Karpas-422 (cell line): Measurements from ENCODE around the gene PRDM16. TPM values are rescaled to one million over a fixed set of nuclear protein-coding genes. Genes with fewer than 3 reads are reported as not detected.
"Not testable (repeated sequence)": the region's sequence is repeated elsewhere in the genome, so short reads cannot be mapped to it uniquely, and the experiment has no call there.

ENCODE experiments used
- DNase-seq: peaks from one replicate; pipeline ENCODE4 v3.0.0-alpha.2; 2015
- H2AFZ ChIP-seq: fragments of 200-600 bp; sonication (generic); 2 replicates; pipeline ENCODE4 v1.6.1; 2014; ENCODE audit warnings: antibody characterized with exemption, low read length, mixed read lengths
- H3K27ac ChIP-seq: fragments of 200-600 bp; sonication (generic); 2 replicates; pipeline ENCODE4 v1.5.1; 2014; ENCODE audit warnings: mild to moderate bottlenecking, low read length, moderate library complexity
- H3K27me3 ChIP-seq: fragments of 200-600 bp; sonication (generic); 2 replicates; pipeline ENCODE4 v1.6.1; 2014; ENCODE audit warnings: low read length, mixed read lengths
- H3K36me3 ChIP-seq: fragments of 200-600 bp; sonication (generic); 2 replicates; pipeline ENCODE4 v1.6.1; 2014; ENCODE audit warnings: low read length, mixed read lengths; ENCODE audit not compliant: insufficient read depth
- H3K4me1 ChIP-seq: fragments of 200-600 bp; sonication (generic); 2 replicates; pipeline ENCODE4 v1.6.1; 2014; ENCODE audit warnings: mild to moderate bottlenecking, low read length, mixed read lengths
- H3K4me2 ChIP-seq: fragments of 200-600 bp; sonication (generic); 2 replicates; pipeline ENCODE4 v1.6.1; 2014; ENCODE audit warnings: low read length, low read depth, mild to moderate bottlenecking; ENCODE audit not compliant: poor library complexity, severe bottlenecking
- H3K4me3 ChIP-seq: fragments of 200-600 bp; sonication (generic); 2 replicates; pipeline ENCODE4 v1.5.1; 2014; ENCODE audit warnings: mild to moderate bottlenecking, antibody characterized with exemption, low read length, mixed read lengths
- H3K79me2 ChIP-seq: fragments of 200-600 bp; sonication (generic); 2 replicates; pipeline ENCODE4 v1.6.1; 2014; ENCODE audit warnings: mild to moderate bottlenecking, low read length, mixed read lengths
- H3K9ac ChIP-seq: fragments of 200-600 bp; sonication (generic); 2 replicates; pipeline ENCODE4 v1.6.0; 2014; ENCODE audit warnings: low read length
- H3K9me2 ChIP-seq: fragments of 200-600 bp; sonication (generic), shearing (Covaris generic); replicated peaks from 2 replicates; pipeline ENCODE4 v1.6.0; 2014; ENCODE audit warnings: mild to moderate bottlenecking, low read length, moderate library complexity; ENCODE audit not compliant: insufficient read depth
- H3K9me3 ChIP-seq: fragments of 300-700, 200-600 bp; sonication (generic); 2 replicates; pipeline ENCODE4 v1.6.1; 2014; ENCODE audit warnings: low read length, mixed read lengths
- H4K20me1 ChIP-seq: fragments of 200-600 bp; sonication (generic); 2 replicates; pipeline ENCODE4 v1.6.1; 2014; ENCODE audit warnings: mild to moderate bottlenecking, antibody characterized with exemption, low read length, low read depth; ENCODE audit not compliant: insufficient read depth
- total RNA-seq: library from RNA; depleted of rRNA; stranded (reverse); fragments of >200 nt; shearing (Covaris generic); gene quantifications from 2 replicates; pipeline ENCODE4 v1.2.3, GENCODE V29; 2014; ENCODE audit warnings: low replicate concordance

The PRDM16 gene
- total RNA-seq, 1 experiment from 2014 or later = not detected

DNA sequence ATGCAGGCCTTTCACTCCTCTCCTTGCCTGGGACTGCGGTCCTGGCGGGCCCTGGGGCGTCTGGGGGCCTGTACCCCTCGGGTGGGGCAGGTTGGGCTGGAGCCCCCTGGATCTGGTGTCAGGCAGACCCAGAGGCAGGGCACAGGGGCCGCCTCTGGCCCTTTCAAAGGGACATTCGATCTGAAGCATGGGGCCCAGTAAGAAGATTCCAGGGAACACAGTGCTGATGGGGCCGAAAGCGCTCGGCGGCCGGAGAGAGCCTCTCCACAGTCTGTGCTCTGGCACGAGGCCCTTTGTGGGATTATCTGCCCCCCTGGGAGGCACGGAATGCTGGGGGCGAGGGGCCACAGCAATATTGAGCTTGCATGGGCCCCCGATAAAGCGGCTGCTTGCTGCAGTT lies 15.2 kb downstream of the PRDM16 start:
- H2AFZ ChIP-seq = no peak overlapping the region
- no peaks in the 10 kb centered on the region for H4K20me1 ChIP-seq
- H3K27me3 ChIP-seq = no peaks in the 10 kb centered on the region
- H3K27ac ChIP-seq = no peak overlapping the region
- no peak overlapping the region for H3K9ac ChIP-seq
- no peaks in the 10 kb centered on the region for H3K4me1 ChIP-seq
- no peaks in the 10 kb centered on the region for H3K79me2 ChIP-seq
- no peaks in the 10 kb centered on the region for H3K36me3 ChIP-seq
- H3K4me2 ChIP-seq = no peak overlapping the region
- no peak for DNase-seq
- no peaks in the 10 kb centered on the region for H3K9me3 ChIP-seq
- no peak overlapping the region for H3K4me3 ChIP-seq
- no peaks in the 10 kb centered on the region for H3K9me2 ChIP-seq

DNA sequence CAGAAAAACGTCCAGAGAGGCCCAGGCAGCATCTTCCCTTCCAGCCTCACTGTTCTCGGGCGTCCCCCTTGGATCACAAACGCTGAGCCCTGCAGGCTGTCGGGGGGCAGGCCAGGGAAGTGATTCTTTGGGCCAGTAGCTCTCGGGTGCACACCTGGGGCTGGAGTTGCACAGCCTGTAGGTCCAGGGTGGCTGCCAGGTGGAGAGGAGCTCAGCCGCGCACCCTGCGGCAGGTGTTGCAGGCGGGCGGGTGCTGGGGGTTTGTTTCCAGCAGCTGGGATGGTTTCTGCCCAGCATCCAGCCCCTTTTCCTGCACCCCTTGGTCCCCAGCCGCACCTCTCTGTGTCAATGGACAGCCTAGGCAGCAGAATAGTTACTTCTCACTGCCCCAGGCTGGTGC lies 15.7 kb downstream of the PRDM16 start:
- no peak overlapping the region for H3K9ac ChIP-seq

DNA sequence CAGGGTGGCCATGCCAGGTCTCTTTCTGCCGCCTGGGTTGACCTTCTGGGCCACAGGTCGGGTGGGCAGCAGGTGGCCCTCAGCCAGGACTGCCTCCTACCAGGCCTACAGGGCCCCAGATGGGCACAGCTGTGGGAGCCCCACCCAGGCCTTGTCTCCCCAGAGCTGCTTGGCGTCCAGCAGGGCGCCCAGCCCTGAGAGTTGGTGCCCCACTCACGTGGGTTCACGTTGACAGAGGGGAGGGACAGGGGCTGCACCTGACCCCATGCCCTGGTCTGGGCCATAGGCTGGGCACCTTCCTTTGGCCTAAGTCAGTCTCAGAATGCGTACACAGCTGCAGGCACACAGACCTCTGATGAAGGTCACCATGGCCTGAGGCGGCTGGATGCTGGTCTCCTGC lies 16.7 kb downstream of the PRDM16 start:
- no peak for DNase-seq
- no peaks in the 10 kb centered on the region for H3K36me3 ChIP-seq
- no peak overlapping the region for H3K9ac ChIP-seq
- no peaks in the 10 kb centered on the region for H3K9me3 ChIP-seq
- no peaks in the 10 kb centered on the region for H3K79me2 ChIP-seq
- no peak overlapping the region for H2AFZ ChIP-seq
- H3K4me3 ChIP-seq = no peak overlapping the region
- H3K27ac ChIP-seq = no peak overlapping the region
- no peaks in the 10 kb centered on the region for H3K9me2 ChIP-seq
- H3K4me1 ChIP-seq = no peaks in the 10 kb centered on the region
- H3K27me3 ChIP-seq = no peaks in the 10 kb centered on the region
- no peak overlapping the region for H3K4me2 ChIP-seq
- H4K20me1 ChIP-seq = no peaks in the 10 kb centered on the region

More for the DNA sequence above, 15.7 kb downstream of the PRDM16 start:
- Histone ChIP-seq H4K20me1 (no peaks in the 10 kb centered on the region), H3K36me3 (no peaks in the 10 kb centered on the region), H2AFZ (no peak overlapping the region), H3K79me2 (no peaks in the 10 kb centered on the region), H3K9me2 (no peaks in the 10 kb centered on the region), H3K4me3 (no peak overlapping the region), H3K9me3 (no peaks in the 10 kb centered on the region), H3K27me3 (no peaks in the 10 kb centered on the region), H3K4me1 (no peaks in the 10 kb centered on the region), H3K4me2 (no peak overlapping the region), H3K27ac (no peak overlapping the region)
- DNase-seq = no peak

GRCh38 chr1:3086272-3086974 lies 17.4 kb downstream of the PRDM16 start:
- no peaks in the 10 kb centered on the region for H3K36me3 ChIP-seq
- H3K4me3 ChIP-seq = no peak overlapping the region
- no peaks in the 10 kb centered on the region for H3K9me3 ChIP-seq
- no peaks in the 10 kb centered on the region for H3K9me2 ChIP-seq
- no peaks in the 10 kb centered on the region for H3K27me3 ChIP-seq
- no peak overlapping the region for H2AFZ ChIP-seq
- no peak overlapping the region for H3K9ac ChIP-seq
- no peak for DNase-seq
- H4K20me1 ChIP-seq = no peaks in the 10 kb centered on the region
- H3K27ac ChIP-seq = no peak overlapping the region
- H3K79me2 ChIP-seq = no peaks in the 10 kb centered on the region
- no peaks in the 10 kb centered on the region for H3K4me1 ChIP-seq
- H3K4me2 ChIP-seq = no peak overlapping the region

DNA sequence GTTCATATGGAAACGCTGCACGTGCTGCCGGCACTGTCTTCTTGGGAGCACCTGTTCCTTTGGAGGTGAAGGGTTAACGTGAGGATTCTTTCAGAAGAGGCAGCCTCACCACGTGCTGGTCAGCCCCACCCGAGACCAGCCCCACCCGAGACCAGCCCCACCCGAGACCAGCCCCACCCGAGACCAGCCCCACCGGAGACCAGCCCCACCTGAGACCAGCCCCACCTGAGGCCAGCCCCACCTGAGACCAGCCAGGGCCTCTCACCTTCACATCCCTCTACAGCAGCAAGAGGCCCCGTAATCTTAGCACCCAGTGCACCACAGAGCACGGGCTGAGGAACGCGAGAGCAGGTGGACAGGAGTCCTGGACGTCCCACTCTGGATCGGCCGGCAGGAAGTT lies 18.0 kb downstream of the PRDM16 start:
- no peak overlapping the region for H3K4me2 ChIP-seq
- no peaks in the 10 kb centered on the region for H3K36me3 ChIP-seq
- H3K4me1 ChIP-seq = no peaks in the 10 kb centered on the region
- H3K79me2 ChIP-seq = no peaks in the 10 kb centered on the region
- H3K4me3 ChIP-seq = no peak overlapping the region
- H3K9me3 ChIP-seq = no peaks in the 10 kb centered on the region
- no peak overlapping the region for H2AFZ ChIP-seq
- H4K20me1 ChIP-seq = no peaks in the 10 kb centered on the region
- no peaks in the 10 kb centered on the region for H3K9me2 ChIP-seq
- no peak overlapping the region for H3K9ac ChIP-seq
- H3K27me3 ChIP-seq = no peaks in the 10 kb centered on the region
- DNase-seq = no peak
- no peak overlapping the region for H3K27ac ChIP-seq

DNA sequence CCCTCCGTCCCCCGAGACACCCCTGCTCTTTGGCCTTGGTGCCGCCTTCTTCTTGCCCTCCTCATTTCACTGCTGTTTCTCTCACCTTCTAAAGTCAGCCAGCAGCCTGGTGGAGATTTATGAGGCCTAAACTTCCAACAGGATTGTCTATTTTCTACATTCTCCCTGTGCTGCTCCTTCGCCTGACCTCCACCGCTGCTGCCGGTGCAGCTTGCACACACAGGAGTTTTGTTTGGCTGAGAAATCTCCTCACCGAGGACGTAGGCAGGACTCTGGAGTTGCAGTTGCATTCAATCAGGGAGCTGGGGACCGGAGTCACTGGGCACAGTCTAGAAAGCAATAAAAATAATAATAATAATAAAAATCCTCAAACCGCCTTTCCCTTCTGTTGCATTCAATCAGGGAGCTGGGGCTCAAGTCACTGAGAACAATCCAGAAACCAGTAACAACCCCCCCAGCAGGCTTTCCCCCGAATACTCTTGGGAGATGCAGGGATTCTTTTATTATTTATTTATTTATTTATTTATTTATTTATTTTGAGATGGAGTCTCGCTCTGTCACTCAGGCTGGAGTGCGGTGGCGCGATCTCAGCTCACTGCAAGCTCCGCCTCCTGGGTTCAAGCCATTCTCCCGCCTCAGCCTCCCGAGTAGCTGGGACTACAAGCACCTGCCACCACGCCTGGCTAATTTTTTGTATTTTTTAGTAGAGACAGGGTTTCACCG lies 19.1 kb downstream of the PRDM16 start:
- H3K9ac ChIP-seq, H3K4me2 ChIP-seq, H3K79me2 ChIP-seq, H3K4me1 ChIP-seq, H3K9me2 ChIP-seq, H2AFZ ChIP-seq, H3K9me3 ChIP-seq, H3K36me3 ChIP-seq, H3K4me3 ChIP-seq, DNase-seq, H3K27ac ChIP-seq, H4K20me1 ChIP-seq, H3K27me3 ChIP-seq: not testable (repeated sequence)

- Histone ChIP-seq H3K9me2 (no peaks in the 10 kb centered on the region), H3K4me2 (no peak overlapping the region), H3K4me3 (no peak overlapping the region), H3K27ac (no peak overlapping the region), H2AFZ (no peak overlapping the region), H4K20me1 (no peaks in the 10 kb centered on the region), H3K27me3 (no peaks in the 10 kb centered on the region), H3K9ac (no peak overlapping the region), H3K4me1 (no peaks in the 10 kb centered on the region), H3K9me3 (no peaks in the 10 kb centered on the region), H3K79me2 (no peaks in the 10 kb centered on the region), H3K36me3 (no peaks in the 10 kb centered on the region)
- DNase-seq = no peak
These were observed 20.5 kb downstream of the PRDM16 start for GRCh38 chr1:3089490-3089889.

DNA sequence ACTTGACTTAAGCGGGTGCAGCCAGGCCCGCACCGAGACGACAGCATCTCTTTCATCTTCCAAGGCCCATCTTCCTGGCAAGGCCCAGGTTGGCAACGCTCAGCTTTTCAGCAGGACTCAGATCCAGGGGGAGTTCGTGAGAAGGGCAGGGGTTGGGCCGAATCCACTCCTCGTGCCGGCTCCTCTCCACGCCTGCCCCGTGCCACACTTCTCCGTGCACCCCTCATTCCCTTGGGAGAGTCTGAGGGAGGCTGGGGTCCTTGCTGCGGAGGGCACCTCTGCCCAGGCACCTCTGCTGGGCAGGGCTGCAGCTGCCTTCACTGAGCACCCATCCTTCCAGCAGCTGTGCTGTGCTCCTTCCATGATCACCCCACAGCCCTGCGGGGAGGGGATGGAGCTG lies 22.3 kb downstream of the PRDM16 start:
- H2AFZ ChIP-seq = no peak overlapping the region
- H3K27ac ChIP-seq = no peak overlapping the region
- no peak overlapping the region for H3K9ac ChIP-seq
- H4K20me1 ChIP-seq = no peaks in the 10 kb centered on the region
- H3K4me3 ChIP-seq = no peak overlapping the region
- no peak overlapping the region for H3K4me2 ChIP-seq
- H3K36me3 ChIP-seq = no peaks in the 10 kb centered on the region
- no peaks in the 10 kb centered on the region for H3K27me3 ChIP-seq
- H3K9me2 ChIP-seq = no peaks in the 10 kb centered on the region
- H3K79me2 ChIP-seq = no peaks in the 10 kb centered on the region
- no peaks in the 10 kb centered on the region for H3K4me1 ChIP-seq
- DNase-seq = no peak
- no peaks in the 10 kb centered on the region for H3K9me3 ChIP-seq
